Nephron (organoid): Measurements from ENCODE around the gene RUFY2.

ENCODE experiments used
- H3K27ac Mint-ChIP-seq, 3 experiments: 2 replicates each; pipeline ENCODE4 v1.8.0; 2020; ENCODE audit warnings: mixed read lengths in 3 of 3, mild to moderate bottlenecking in 2 of 3, moderate library complexity in 1 of 3
- H3K27me3 Mint-ChIP-seq: 2 replicates; pipeline ENCODE4 v1.8.0; 2021; ENCODE audit warnings: low read depth, mild to moderate bottlenecking, moderate library complexity, mixed read lengths
- H3K36me3 Mint-ChIP-seq: 2 replicates; pipeline ENCODE4 v1.8.0; 2020; ENCODE audit warnings: low read depth, mixed read lengths
- H3K4me1 Mint-ChIP-seq: 2 replicates; pipeline ENCODE4 v1.8.0; 2020; ENCODE audit warnings: mixed read lengths
- H3K4me3 Mint-ChIP-seq, 3 experiments: 2 replicates each; pipeline ENCODE4 v1.8.0; 2020; ENCODE audit warnings: mild to moderate bottlenecking in 3 of 3, mixed read lengths in 3 of 3, moderate library complexity in 2 of 3
- H3K9me3 Mint-ChIP-seq: 2 replicates; pipeline ENCODE4 v1.8.0; 2020; ENCODE audit warnings: mixed read lengths
- CTCF ChIP-seq, 3 experiments: fragments of 200-600 bp; sonication (generic); IDR thresholded peaks; one replicate each; pipeline ENCODE4 v1.5.0; 2021; ENCODE audit warnings: antibody characterized with exemption in 3 of 3; ENCODE audit not compliant: unreplicated experiment in 3 of 3

The RUFY2 gene

GRCh38 chr10:68359189-68359588 lies 47.9 kb downstream of the RUFY2 start:
- H3K27me3 Mint-ChIP-seq = no peaks in the 10 kb centered on the region
- H3K9me3 Mint-ChIP-seq = no peaks in the 10 kb centered on the region
- TF ChIP-seq CTCF (IDR thresholded peaks at IDR 0.05; ENCODE audit: unreplicated experiment in 3 of 3) = no peak
- no peak overlapping the region for H3K27ac Mint-ChIP-seq
- no peak overlapping the region for H3K4me3 Mint-ChIP-seq
- no peaks in the 10 kb centered on the region for H3K4me1 Mint-ChIP-seq
- H3K36me3 Mint-ChIP-seq = peaks cover 45% of the 10 kb centered on the region

GRCh38 chr10:68353537-68353936 lies 53.5 kb downstream of the RUFY2 start:
- H3K9me3 Mint-ChIP-seq = no peaks in the 10 kb centered on the region
- no peak overlapping the region for H3K4me3 Mint-ChIP-seq
- H3K36me3 Mint-ChIP-seq = peaks cover 49% of the 10 kb centered on the region
- no peaks in the 10 kb centered on the region for H3K27me3 Mint-ChIP-seq
- no peak for TF ChIP-seq CTCF (IDR thresholded peaks at IDR 0.05; ENCODE audit: unreplicated experiment in 3 of 3)
- no peak overlapping the region for H3K27ac Mint-ChIP-seq
- no peaks in the 10 kb centered on the region for H3K4me1 Mint-ChIP-seq

GRCh38 chr10:68348265-68348741 lies 58.8 kb downstream of the RUFY2 start:
- H3K4me1 Mint-ChIP-seq = no peaks in the 10 kb centered on the region
- no peaks in the 10 kb centered on the region for H3K9me3 Mint-ChIP-seq
- H3K36me3 Mint-ChIP-seq = peaks cover 64% of the 10 kb centered on the region
- H3K27me3 Mint-ChIP-seq = no peaks in the 10 kb centered on the region
- H3K27ac Mint-ChIP-seq = peak overlapping the region; percentile 54 to 67 (median 64)
- no peak overlapping the region for H3K4me3 Mint-ChIP-seq
- peak; percentile 54 to 70 (median 58) for TF ChIP-seq CTCF (IDR thresholded peaks at IDR 0.05; ENCODE audit: unreplicated experiment in 3 of 3)

GRCh38 chr10:68346774-68347173 lies 60.3 kb downstream of the RUFY2 start:
- peaks cover 65% of the 10 kb centered on the region for H3K36me3 Mint-ChIP-seq
- no peaks in the 10 kb centered on the region for H3K4me1 Mint-ChIP-seq
- H3K27me3 Mint-ChIP-seq = no peaks in the 10 kb centered on the region
- no peaks in the 10 kb centered on the region for H3K9me3 Mint-ChIP-seq
- no peak for TF ChIP-seq CTCF (IDR thresholded peaks at IDR 0.05; ENCODE audit: unreplicated experiment in 3 of 3)
- no peak overlapping the region for H3K27ac Mint-ChIP-seq
- no peak overlapping the region for H3K4me3 Mint-ChIP-seq

GRCh38 chr10:68345621-68346020 lies 61.5 kb downstream of the RUFY2 start:
- Mint-ChIP-seq H3K27me3 (no peaks in the 10 kb centered on the region), H3K4me3 (no peak overlapping the region), H3K9me3 (no peaks in the 10 kb centered on the region), H3K4me1 (no peaks in the 10 kb centered on the region), H3K27ac (peak overlapping the region in 1 of 3 experiments; percentile 6), H3K36me3 (peaks cover 76% of the 10 kb centered on the region)
- TF ChIP-seq CTCF (IDR thresholded peaks at IDR 0.05; ENCODE audit: unreplicated experiment in 3 of 3) = no peak

GRCh38 chr10:68342909-68343516 lies 64.1 kb downstream of the RUFY2 start:
- Mint-ChIP-seq H3K9me3 (no peaks in the 10 kb centered on the region), H3K36me3 (peaks cover 85% of the 10 kb centered on the region), H3K4me1 (peaks cover 5% of the 10 kb centered on the region), H3K4me3 (no peak overlapping the region), H3K27ac (no peak overlapping the region), H3K27me3 (no peaks in the 10 kb centered on the region)
- no peak for TF ChIP-seq CTCF (IDR thresholded peaks at IDR 0.05; ENCODE audit: unreplicated experiment in 3 of 3)
